SJSA1 (cell line): ENCODE data around the gene AFTPH. TPM values are rescaled to one million over a fixed set of nuclear protein-coding genes. Genes with fewer than 3 reads are reported as not detected.

Experiments
- DNase-seq, 2 experiments: peaks; one replicate each; pipeline ENCODE4 v3.0.0-alpha.2; 2015 to 2020; ENCODE audit warnings: low spot score in 2 of 2, low read depth in 1 of 2
- H3K27ac ChIP-seq: fragments of 250-450 bp; sonication (Bioruptor Pico); 2 replicates; pipeline ENCODE4 v1.5.1; 2020; ENCODE audit warnings: mild to moderate bottlenecking, moderate library complexity
- H3K27me3 ChIP-seq: fragments of 250-450 bp; sonication (Bioruptor Pico); replicated peaks from 2 replicates; pipeline ENCODE4 v1.5.1; 2020; ENCODE audit warnings: mild to moderate bottlenecking, moderate library complexity
- H3K36me3 ChIP-seq: fragments of 250-450 bp; sonication (Bioruptor Pico); 2 replicates; pipeline ENCODE4 v1.5.1; 2020; ENCODE audit warnings: mild to moderate bottlenecking
- H3K4me1 ChIP-seq: fragments of 250-450 bp; sonication (Bioruptor Pico); replicated peaks from 2 replicates; pipeline ENCODE4 v1.6.1; 2021; ENCODE audit warnings: mild to moderate bottlenecking
- H3K4me3 ChIP-seq: fragments of 250-450 bp; sonication (Bioruptor Pico); 2 replicates; pipeline ENCODE4 v1.5.1; 2020; ENCODE audit warnings: mild to moderate bottlenecking
- H3K9me3 ChIP-seq: fragments of 250-450 bp; sonication (Bioruptor Pico); replicated peaks from 2 replicates; pipeline ENCODE4 v1.5.1; 2020; ENCODE audit warnings: mild to moderate bottlenecking
- total RNA-seq: library from RNA; depleted of rRNA; stranded (reverse); fragments of >200 nt; shearing (Covaris generic); gene quantifications from 2 replicates; pipeline ENCODE4 v1.2.3, GENCODE V29; 2014

AFTPH gene
- total RNA-seq, 1 experiment from 2014 or later: 24.4 TPM

DNA sequence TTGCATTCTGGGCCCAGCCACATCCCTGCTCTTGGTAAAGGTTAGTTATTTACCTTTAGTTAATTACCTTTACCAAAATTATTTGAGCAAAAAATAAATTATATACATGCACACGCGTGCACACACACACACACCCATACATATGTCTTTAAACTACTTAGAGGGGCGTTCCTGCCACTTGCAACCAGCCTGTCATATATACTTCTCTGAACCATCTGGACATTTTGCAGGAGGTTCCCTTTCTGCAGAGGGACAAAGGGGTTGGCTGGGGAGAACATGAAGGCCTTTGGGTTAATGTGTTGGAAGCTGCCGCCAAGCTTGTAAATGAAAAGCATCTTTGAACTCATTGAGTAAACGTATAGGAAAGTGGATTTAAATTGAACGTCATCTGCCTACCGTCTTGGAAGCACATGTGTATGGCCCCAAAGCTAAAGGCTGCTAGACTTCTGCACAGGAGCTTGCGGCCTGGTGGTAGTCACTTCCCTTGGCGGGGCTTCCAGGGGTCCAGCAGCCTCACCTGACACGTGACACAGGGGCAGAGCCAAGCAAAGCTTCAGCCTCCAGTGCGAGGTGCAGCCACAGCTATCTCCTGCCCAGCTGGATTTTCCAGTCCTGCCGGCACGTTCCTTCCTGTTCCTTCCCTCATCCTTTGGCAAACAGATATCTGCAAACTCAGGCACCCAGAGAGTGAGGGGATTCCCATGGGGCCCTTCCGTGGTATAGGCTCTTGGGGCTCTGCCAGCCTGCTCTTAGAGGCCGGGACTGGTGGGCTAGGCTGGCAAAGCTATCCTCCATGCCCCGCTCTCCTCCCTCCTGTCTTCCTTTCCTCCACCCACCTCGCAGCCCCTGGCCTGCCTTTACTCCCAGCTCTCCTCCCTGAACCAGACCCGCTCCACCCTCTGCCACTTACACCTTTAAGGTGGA lies 83.5 kb downstream of the AFTPH start:
- Histone ChIP-seq H3K9me3 (peaks cover 6% of the 10 kb centered on the region; the same call in 1 of the 2 replicates), H3K27me3 (peaks cover 4% of the 10 kb centered on the region; the same call in 1 of the 2 replicates), H3K27ac (no peak overlapping the region), H3K4me1 (no peaks in the 10 kb centered on the region), H3K4me3 (no peak overlapping the region), H3K36me3 (no peaks in the 10 kb centered on the region)
- DNase-seq: no peak

DNA sequence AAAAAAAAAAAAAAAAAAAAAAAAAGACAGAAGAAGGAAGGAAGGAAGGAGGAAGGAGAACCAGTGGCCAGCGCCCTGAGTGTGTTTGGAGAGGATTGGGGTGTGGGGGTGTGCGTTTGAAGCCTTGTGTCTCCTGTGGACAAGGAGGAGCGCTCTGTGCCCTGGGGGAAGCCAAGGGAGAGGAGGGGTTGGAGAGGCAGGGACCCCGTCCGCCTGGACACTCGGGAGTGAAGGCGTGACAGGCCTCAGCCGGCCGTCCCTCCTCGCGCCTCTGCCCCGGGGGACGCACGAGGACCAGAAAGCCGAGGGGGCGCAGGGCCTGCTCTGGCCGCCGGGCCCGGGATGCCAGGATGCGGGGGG lies 84.7 kb downstream of the AFTPH start:
- Histone ChIP-seq H3K4me1 (no peaks in the 10 kb centered on the region), H3K27ac (no peak overlapping the region), H3K27me3 (peaks cover 4% of the 10 kb centered on the region; the same call in 1 of the 2 replicates), H3K9me3 (peaks cover 6% of the 10 kb centered on the region; the same call in 1 of the 2 replicates), H3K36me3 (no peaks in the 10 kb centered on the region), H3K4me3 (no peak overlapping the region)
- DNase-seq: no peak

DNA sequence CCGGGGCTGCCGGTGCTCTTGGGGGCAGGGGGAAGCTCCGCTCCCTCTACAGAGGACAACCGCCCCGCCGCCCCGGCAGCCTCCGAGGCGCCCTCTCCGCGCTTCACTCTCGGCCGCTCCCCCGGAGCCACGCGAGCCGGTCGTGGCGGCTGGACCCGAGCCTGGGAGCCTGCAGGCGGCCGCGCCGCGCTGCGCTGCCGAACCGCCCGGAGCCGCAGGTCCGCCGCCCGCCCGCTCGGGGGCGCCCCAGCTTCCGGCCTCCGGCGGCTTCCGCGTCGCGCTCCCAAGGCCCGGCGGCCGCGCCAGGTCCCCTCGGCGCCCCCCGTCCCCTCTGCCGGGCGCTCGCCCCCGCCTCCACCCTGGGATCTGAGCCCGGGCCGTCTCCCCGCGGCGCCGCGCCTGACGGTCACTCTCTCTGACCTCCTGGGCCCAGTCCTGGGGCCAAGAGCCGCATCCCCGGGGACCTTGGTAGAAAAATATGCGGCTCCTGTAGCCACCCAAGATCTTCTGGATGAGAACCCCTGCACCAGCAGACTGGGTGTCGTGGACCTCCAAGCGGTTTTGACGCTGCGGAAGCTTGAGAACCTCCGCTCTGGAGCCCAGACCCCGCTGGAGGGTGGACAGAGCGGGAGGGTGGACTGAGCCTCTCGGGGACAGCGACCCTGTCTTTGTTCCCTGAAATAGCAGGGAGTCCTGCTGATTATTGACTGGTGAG lies 85.3 kb downstream of the AFTPH start:
- no peak for DNase-seq
- no peak overlapping the region for H3K4me3 ChIP-seq

DNA sequence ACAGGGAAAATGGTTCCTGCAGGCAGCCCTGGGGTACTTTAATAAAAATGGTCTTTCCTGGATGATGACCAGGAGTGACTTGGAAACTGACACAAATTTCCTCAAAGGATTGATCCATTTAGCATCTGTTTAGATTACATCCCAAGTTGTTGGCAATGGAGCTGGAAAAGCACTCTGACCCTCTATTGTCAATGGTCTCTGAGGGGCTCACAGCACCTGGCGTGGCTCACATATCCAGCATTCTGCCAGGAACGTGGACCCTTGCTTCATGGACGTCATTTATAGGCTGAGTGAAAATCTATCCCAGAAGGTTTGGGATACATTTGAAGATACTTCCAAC lies 85.8 kb downstream of the AFTPH start:
- Histone ChIP-seq H3K4me1 (no peaks in the 10 kb centered on the region), H3K27me3 (peaks cover 4% of the 10 kb centered on the region; the same call in 1 of the 2 replicates), H3K4me3 (no peak overlapping the region), H3K36me3 (no peaks in the 10 kb centered on the region), H3K9me3 (no peaks in the 10 kb centered on the region), H3K27ac (no peak overlapping the region)
- no peak for DNase-seq

More for the DNA sequence above, 85.3 kb downstream of the AFTPH start:
- no peaks in the 10 kb centered on the region for H3K4me1 ChIP-seq
- peaks cover under 1% of the 10 kb centered on the region; the same call in 1 of the 2 replicates for H3K9me3 ChIP-seq
- no peaks in the 10 kb centered on the region for H3K36me3 ChIP-seq
- no peak overlapping the region for H3K27ac ChIP-seq
- peaks cover 4% of the 10 kb centered on the region; the same call in 1 of the 2 replicates for H3K27me3 ChIP-seq

DNA sequence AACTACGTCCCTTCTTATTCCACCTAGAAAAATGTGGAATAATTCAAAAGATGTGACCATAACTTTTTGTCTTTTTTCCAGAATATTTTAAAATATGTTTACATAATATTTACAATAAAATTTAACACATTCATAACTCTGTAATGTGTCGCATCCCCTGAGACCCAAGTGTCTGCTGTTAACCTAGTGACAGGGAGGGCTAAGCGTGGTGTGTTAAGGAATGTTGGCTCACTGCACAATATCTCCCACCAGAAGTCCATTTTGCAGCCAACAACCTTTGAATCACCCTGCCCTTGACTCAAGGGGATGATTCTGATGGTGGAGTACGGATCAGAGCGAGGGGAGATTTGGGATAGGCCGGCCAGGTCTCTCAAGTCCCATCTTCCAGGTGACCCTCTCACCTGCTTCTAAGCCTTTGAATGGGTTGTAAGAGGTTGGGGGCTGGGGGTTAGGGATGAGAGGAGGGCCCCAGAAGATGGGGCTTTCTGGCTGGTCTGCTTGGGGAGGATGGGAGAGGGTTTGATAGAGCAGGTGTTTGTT lies 86.3 kb downstream of the AFTPH start:
- no peaks in the 10 kb centered on the region for H3K9me3 ChIP-seq
- no peaks in the 10 kb centered on the region for H3K36me3 ChIP-seq
- no peak overlapping the region for H3K27ac ChIP-seq
- DNase-seq: no peak
- no peak overlapping the region for H3K4me3 ChIP-seq
- peaks cover 4% of the 10 kb centered on the region; the same call in 1 of the 2 replicates for H3K27me3 ChIP-seq
- no peaks in the 10 kb centered on the region for H3K4me1 ChIP-seq

DNA sequence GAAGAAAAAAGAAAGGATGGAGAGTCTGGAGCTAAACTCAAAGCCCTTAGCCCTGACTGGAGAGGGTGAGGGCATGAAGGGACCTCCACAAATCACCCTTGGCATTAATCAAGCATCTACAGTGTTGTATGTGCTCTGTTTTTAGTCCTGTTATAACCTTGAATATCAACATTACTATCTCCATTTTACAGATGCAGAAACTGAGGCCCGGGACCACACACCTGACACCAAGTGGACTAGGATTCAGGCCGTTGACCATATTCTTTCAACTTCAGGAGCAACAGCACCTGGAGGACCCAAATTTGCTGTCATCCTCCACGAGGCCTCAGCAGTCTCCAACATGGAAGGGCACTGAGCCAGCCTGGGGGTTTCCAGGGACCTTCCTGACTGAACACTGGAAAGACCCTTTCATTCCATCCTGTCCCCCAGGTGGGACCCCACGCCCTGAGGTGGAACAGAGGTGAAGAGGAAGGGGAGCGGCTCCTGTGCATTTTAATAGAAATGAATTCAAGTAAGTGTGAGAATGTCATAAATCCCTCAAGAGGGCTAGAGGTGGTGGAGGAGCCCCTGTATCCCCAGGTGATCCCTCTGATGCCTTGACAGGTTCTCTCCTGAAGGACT lies 88.6 kb downstream of the AFTPH start:
- DNase-seq: no peak
- H3K4me3 ChIP-seq: no peak overlapping the region
- no peaks in the 10 kb centered on the region for H3K36me3 ChIP-seq
- no peaks in the 10 kb centered on the region for H3K4me1 ChIP-seq
- no peaks in the 10 kb centered on the region for H3K9me3 ChIP-seq
- no peak overlapping the region for H3K27ac ChIP-seq
- peaks cover 4% of the 10 kb centered on the region; the same call in 1 of the 2 replicates for H3K27me3 ChIP-seq

DNA sequence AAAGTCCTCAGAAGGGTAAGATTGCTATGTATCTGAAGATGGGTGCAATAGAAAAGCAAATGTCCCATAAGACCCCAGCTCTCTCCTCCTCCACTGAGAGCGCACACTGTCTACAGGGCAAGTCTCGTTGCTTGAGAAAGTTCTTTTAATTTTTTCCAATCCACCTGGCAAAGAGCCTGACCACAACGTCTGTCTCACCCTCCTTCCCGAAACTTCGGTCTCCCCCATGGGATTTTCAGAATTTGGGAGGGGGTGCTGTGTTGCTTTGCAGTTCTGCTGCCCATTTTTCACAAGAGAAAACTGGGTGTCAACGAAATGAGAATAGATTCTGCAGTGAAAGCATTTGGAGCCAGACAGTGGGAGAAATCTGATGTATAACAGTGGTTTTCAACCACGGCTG lies 89.1 kb downstream of the AFTPH start:
- DNase-seq: no peak
- H3K27ac ChIP-seq: no peak overlapping the region
- no peaks in the 10 kb centered on the region for H3K4me1 ChIP-seq
- H3K36me3 ChIP-seq: no peaks in the 10 kb centered on the region
- no peaks in the 10 kb centered on the region for H3K9me3 ChIP-seq
- H3K4me3 ChIP-seq: no peak overlapping the region
- peaks cover 4% of the 10 kb centered on the region; the same call in 1 of the 2 replicates for H3K27me3 ChIP-seq

DNA sequence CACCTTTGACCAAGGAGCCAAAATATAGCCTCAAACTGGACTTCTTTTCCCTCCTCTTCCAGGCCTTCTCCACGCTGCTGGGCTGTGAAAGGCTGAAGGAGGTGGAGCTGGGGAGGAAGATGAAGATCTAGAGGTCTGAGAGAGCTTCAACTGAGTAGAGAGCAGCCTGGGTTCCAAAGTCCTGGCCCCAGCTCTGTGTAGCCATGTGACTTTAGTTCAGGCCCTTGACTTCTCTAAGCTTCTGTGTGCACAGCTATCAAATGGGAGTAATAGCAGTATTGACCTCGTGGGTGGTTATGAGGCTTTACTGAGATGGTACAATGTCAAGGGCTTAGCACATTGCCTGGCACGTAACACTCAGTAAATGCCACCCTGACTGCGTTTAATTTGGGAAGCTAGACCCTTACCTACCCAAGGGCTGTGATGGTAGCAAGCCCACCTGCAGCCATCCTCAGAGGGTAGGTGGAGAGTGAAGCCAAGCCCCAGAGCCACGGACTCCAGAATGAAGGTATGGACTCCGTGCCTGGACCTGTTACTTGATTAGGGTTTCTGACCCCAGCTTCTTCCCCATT lies 91.2 kb downstream of the AFTPH start:
- H3K4me1 ChIP-seq: no peaks in the 10 kb centered on the region
- no peak overlapping the region for H3K27ac ChIP-seq
- H3K9me3 ChIP-seq: no peaks in the 10 kb centered on the region
- H3K36me3 ChIP-seq: no peaks in the 10 kb centered on the region
- no peak overlapping the region for H3K4me3 ChIP-seq
- no peak for DNase-seq
- H3K27me3 ChIP-seq: peaks cover 4% of the 10 kb centered on the region; the same call in 1 of the 2 replicates

DNA sequence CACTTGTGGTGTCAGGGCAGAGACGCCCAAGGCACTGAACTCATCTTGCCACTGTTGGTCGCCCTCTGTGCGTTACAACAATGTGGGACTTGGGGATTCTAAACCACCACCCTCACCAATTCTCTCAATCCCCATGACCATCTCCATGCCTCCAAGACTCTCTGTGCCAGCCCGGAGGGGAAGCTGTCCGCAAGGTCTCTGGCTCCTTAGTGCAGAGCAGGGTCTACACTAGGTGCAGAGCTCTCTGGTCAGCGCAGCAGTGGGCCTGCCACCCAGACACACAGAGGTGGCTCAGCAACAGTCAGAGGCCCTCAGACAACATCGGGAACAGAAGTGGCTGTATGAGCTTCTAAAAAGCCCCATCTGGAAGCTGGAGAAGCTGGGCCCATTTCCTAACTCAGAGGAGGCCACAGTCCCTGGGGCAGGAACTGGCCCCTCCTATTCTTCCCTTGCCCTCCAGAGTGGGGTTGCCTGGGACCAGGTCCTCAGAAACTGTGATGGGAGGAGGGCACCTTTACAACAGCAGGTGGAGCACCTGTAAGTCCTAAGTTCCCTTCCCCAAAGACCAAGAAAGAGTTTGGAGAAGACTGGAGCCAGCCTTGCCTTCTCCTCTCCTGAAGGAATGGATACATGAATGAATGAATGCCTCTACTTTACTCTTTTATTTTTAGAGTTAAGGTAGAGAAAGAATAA lies 91.9 kb downstream of the AFTPH start:
- Histone ChIP-seq H3K27me3 (peaks cover 4% of the 10 kb centered on the region; the same call in 1 of the 2 replicates), H3K4me3 (no peak overlapping the region), H3K9me3 (no peaks in the 10 kb centered on the region), H3K27ac (no peak overlapping the region), H3K4me1 (no peaks in the 10 kb centered on the region), H3K36me3 (no peaks in the 10 kb centered on the region)
- no peak for DNase-seq

DNA sequence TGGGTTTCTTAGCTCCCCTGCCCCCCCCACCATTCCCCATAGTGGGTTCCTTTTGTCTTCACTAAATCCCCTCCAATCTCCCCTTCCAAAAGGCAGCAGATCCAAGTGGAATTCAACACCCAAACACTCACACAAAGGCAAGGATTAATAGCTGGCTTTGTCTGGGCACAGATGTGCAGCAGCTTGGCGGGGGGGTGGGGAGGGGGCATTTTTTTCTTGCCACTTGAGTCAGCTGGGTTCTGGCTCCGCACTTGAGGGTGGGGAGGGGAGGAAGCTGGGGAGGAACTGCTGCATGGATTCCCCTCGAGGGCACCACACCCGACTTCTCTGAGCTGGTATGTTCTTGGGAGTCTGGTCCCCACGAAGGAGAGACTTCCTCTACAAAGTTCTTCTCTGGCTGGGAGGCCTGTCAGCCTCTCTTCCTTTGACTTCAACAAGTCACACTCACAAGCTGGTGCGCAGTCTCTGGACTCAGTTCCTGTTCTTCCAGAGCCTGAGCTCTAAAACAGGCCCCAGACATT lies 93.6 kb downstream of the AFTPH start:
- Histone ChIP-seq H3K27me3 (no peaks in the 10 kb centered on the region), H3K4me3 (no peak overlapping the region)

DNA sequence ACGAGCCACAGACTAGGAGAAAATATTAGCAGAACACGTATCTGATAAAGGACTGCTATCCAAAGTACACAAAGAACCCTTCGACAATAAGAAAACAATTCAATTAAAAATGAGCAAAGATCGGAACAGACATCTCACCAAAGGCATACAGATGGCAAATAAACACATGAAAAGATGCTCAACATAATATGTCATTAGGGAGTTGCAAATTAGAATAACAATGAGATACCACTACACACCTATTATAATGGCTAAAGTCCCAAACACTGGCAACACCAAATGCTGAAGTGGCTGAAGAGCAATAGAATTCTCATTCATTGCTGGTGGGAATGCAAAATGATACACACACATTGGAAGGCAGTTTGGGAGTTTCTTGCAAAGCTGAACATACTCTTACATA lies 96.5 kb downstream of the AFTPH start:
- Histone ChIP-seq H3K36me3 (no peaks in the 10 kb centered on the region), H3K4me3 (no peak overlapping the region), H3K27ac (no peak overlapping the region), H3K4me1 (peaks cover 11% of the 10 kb centered on the region), H3K27me3 (no peaks in the 10 kb centered on the region), H3K9me3 (no peaks in the 10 kb centered on the region)
- no peak for DNase-seq

More for the DNA sequence above, 93.6 kb downstream of the AFTPH start:
- Histone ChIP-seq H3K4me1 (peaks cover 4% of the 10 kb centered on the region), H3K36me3 (no peaks in the 10 kb centered on the region), H3K9me3 (no peaks in the 10 kb centered on the region), H3K27ac (no peak overlapping the region)
- DNase-seq: no peak

DNA sequence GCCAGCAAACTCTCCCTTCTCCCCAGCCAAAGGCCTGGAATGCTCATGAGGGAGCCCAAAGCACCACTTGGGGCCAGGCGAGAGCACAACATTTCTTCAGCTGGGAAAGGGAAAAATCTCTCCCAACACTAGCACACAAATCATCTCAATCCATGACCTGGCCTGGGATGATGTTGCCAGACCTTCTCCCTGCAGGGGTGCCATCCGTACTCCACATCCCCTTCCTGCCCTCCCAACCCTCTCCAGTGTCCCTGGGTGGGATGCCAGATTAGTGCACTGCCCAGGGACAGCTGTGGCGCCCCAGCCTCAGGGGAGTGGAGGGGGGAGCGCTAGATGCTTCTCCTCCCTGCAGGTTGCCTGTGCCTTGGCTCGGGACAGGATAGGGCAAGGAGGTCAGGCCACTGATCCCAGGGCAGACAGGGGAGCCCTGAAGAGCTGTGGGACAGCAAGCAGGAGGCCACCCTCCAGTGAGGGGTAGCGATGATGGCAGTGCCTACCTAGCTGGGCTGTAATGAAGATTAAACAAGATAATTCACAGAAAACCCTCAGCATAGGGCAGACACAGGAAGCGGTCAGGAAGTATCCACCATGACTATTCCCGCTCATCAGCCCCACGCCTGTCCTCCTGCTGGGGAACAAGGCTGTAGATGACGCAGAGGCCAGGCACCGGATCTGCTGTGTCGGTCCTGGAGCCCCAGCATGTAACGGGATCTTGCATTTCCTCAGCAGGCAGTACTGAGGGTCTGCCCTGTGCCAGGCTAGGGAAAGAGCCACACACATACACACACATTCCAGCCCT lies 98.5 kb downstream of the AFTPH start:
- Histone ChIP-seq H3K27me3 (no peaks in the 10 kb centered on the region), H3K4me3 (no peak overlapping the region), H3K4me1 (peaks cover 11% of the 10 kb centered on the region), H3K36me3 (no peaks in the 10 kb centered on the region), H3K9me3 (no peaks in the 10 kb centered on the region), H3K27ac (peak overlapping the region; percentile 12; the same call in 1 of the 2 replicates)
- peak; percentile 49 to 63 for DNase-seq
